SK-MEL-5 (cell line): ENCODE data around the gene SPAG8. TPM values are rescaled to one million over a fixed set of nuclear protein-coding genes. Genes with fewer than 3 reads are reported as not detected.

Source experiments
- DNase-seq: peaks from one replicate; pipeline ENCODE4 v3.0.0-alpha.2; 2016; ENCODE audit warnings: low read depth, low spot score
- in situ Hi-C: cut with HindIII; loops from 2 replicates; pipeline ENCODE4 v1.10.0; 2016; ENCODE audit warnings: low sequenced_read_pairs, high pct_unique_total_duplicates, low pct_unique_long_range_greater_than_20kb
- total RNA-seq: library from RNA; depleted of rRNA; stranded (reverse); fragments of >200 nt; shearing (Covaris generic); gene quantifications from 2 replicates; pipeline ENCODE4 v1.2.3, GENCODE V29; 2014

Gene SPAG8
- total RNA-seq, 1 experiment from 2014 or later: 0.05 TPM

DNA sequence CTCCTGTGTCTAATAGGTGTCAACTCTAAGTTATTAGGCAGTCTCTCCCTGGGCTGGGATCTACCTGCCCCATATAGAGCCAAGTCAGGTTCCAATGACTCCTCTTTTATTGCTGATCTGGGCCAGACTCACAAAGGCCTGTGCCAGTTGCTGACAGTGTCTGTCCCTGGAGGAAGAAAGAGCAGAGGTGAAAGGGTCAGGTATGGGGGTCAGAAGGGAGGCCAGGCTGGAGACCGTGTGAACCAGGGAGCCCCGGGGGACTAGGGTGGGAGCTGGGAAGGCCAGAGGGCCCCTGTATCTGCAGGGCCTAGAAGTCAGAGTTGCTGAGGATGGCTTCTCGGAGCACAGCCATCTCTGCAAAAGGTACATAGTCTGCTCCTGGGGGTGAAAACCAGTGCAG, 6.3 kb upstream of the SPAG8 start:
- DNase-seq: no peak
- in situ Hi-C loops: no loop called here

DNA sequence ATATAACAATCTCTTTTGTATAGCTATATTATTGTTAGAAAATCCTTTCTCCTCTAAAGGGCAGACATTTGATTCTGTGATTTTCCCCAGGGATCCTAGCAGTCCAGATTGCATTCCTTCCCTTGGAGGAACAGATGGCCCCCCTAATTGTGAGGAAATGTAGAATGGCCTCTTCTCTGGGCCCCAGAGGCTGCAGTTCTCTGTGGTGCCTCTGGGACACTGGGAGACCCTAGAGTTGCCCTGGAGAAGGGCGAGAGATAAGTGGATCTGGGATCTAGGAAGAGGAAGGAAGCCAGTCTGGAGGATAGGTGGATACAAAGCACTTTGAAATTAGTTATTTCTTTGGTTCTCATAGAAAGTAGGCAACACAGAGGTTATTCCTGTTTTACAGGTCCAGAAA, 4.6 kb upstream of the SPAG8 start:
- DNase-seq: peak; percentile 22
- in situ Hi-C loops: no loop called here

DNA sequence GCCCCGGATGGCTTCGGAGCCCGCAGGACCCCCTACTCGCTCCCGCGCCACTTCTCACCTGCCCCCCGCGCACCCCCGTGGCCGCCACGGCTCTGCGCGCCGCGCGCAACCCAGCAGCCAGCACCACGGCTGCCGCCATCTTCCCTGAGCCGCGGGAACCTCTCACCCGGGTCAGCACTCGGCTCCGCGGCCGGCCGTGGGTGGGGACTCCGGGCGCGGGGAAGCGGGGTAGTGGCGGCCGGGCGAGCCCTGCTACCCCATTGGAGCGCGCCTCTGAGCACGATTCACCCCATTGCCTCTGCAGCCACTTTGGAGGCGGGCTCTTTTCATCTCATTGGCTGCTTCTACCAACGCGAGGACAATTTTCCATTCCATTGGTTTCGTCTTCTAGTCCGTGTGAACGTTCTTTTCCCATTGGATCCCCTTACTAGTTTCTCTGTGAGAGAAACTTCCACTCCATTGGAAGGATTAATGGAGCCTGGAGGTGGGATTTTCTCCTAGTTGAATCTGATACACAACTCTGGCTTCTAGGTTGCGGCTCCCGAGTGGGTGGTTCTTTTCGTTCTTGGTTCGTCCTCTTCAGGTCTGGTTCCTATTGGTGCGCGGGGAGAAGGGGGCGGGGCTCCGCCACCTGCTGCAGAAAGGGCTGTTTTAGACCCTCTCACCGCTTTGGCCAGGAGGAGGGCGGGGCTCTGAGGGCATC, 2.9 kb upstream of the SPAG8 start, which contains the start of gene HINT2:
HINT2 (minus strand) TSS at position 202 of the 703 bp plus-strand sequence; CDS start at position 139, 63 bp downstream.
- DNase-seq: peak; percentile 98

DNA sequence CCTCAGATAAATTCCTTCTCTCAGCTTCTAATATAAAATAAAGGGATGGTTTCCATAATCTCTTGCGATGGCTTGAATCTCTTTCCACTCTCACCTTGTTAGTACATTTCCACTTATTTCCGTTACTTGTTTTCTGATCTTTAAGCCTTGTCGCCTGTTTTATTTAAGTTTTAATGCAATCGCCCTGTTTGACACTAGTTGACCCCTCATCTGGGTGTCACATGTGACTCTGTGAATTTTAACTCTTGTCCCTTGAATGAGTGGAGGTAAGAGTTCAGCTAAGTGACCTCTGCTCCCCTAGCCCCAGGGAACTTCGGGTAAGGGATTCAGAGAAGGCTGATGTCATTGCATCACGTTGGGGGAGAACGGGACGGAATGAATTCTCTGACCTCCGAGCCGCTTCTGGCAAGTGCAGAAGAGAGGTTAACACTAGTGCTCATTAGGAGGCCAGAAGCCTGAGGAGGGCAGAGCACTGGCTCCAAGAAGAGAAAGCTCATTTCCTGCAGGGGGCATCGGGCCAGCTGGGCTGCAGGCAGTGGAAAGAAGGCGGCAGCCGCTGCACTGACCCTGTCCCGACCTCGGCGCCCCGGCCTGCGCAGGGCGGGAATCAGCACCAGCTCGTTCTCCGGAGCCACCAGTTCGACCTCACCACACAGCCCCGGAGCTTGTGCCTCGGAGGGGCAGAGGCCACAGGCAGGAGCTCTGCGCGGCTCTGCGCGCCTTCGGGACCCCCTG, 2.2 kb upstream of the SPAG8 start:
- in situ Hi-C loops: no loop called here

More for the DNA sequence above, 2.9 kb upstream of the SPAG8 start, which contains the start of gene HINT2:
- in situ Hi-C loops: no loop called here

DNA sequence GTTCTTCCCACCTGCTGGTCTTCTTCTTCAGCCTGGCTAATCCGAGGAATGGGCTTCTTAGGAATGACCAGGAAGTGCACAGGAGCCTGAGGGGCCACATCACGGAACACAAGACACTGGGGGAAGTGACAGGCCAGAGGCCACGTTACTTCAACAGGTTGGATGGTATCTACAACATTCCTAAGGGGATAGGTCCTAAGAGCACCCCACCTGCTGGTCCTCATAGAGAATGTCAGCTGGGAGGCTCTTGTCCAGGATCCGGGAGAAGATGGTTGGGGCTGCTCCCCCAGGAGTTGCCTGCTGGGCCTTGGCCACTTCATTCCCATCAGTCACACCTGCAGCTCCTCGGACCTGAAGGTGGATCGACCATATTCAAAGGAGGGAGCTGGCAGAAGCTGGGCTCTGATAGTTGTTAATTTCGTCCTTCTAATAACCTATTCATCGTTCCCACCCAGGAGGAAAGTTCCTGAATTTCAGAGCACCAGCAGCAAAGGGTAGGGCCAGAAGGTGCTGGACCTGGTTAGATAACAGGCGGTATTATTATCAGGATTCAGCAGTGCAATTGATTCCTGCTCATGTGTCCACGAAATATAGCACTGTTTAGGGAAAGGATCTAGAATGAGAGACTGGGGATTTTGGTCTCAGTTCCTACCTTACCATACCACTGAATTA, 1.5 kb upstream of the SPAG8 start:
- peak; percentile 37 for DNase-seq
- in situ Hi-C loops: no loop called here

More for the DNA sequence above, 2.2 kb upstream of the SPAG8 start:
- DNase-seq: peak; percentile 60

DNA sequence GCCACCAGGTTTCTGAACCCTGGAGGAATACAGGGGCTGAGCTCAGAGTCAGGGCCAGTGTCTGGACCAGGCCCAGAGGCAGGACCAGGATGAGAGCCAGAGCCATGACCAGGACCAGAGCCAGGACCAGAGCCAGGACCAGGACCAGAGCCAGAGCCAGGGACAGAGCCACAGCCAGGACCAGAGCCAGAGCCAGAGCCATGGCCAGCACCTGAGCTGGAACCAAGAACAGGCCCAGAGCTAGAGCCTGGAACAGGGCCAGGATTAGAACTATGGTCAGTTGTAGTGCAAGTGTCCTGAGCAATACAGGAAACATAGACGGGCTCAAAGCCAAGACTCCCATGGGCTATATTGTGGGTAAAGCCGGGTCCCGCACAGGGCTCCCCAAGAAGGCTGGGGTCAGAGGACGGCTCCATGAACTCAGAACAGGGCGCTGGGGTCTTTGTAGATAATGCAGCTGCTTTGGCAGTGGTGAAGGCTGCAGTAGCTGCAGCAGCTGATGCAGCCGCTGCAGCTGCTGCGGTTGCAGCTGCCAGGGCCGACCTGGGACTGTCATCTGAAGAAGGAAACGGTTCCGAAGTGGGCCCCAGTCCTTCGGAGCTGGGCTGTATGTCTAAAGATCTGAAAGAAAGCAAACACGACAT, 559 bp downstream of the SPAG8 start:
- in situ Hi-C loops: no loop called here
- no peak for DNase-seq

DNA sequence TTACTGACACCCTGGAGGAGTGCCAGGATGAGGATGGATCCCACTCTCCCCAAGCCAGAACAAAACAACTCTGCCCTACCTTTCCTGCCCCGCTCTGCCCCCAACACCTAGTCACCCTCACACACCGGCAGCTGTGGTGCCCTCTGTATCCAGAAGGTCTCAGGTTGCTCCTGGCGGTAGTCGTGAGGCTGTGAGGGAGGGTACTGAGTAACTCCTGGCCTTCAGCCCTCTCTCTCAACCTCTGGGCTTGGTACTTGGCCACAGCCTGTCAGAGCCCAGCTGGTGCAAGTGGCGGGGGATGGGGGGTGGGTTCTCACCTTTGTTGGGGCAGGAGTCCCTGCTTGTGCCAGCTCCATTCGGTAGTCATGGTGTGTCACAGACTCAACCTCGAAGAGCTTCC, 1.9 kb downstream of the SPAG8 start:
- in situ Hi-C loops: no loop called here
- DNase-seq: no peak

DNA sequence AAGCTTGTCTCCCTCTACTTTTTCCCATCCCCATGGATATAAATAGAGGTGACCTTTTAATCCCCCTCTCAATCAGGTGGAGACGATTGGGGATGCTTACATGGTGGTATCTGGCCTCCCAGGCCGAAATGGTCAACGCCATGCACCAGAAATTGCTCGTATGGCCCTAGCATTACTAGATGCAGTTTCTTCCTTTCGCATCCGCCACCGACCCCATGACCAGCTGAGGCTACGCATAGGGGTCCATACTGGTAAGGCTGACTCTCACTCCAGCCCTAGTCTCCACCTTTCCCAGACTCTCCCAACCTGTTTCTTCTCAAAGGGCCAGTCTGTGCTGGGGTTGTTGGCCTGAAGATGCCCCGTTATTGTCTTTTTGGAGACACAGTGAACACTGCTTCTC, 3.6 kb downstream of the SPAG8 start:
- in situ Hi-C loops: no loop called here
- DNase-seq: no peak

DNA sequence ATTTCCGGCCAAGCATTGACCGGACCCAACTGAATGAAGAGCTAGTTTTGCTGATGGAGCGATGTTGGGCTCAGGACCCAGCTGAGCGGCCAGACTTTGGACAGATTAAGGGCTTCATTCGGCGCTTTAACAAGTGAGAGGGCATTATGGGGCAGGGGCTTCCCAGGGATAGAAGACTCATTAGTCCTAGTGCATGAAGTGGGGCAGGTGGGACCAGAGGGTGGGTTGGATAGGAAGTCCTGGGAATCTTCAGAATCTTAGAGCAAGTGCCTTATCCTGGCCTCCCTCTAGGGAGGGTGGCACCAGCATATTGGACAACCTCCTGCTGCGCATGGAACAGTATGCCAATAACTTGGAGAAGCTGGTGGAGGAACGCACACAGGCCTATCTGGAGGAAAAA, 6.0 kb downstream of the SPAG8 start:
- no peak for DNase-seq
- in situ Hi-C loops: no loop called here

DNA sequence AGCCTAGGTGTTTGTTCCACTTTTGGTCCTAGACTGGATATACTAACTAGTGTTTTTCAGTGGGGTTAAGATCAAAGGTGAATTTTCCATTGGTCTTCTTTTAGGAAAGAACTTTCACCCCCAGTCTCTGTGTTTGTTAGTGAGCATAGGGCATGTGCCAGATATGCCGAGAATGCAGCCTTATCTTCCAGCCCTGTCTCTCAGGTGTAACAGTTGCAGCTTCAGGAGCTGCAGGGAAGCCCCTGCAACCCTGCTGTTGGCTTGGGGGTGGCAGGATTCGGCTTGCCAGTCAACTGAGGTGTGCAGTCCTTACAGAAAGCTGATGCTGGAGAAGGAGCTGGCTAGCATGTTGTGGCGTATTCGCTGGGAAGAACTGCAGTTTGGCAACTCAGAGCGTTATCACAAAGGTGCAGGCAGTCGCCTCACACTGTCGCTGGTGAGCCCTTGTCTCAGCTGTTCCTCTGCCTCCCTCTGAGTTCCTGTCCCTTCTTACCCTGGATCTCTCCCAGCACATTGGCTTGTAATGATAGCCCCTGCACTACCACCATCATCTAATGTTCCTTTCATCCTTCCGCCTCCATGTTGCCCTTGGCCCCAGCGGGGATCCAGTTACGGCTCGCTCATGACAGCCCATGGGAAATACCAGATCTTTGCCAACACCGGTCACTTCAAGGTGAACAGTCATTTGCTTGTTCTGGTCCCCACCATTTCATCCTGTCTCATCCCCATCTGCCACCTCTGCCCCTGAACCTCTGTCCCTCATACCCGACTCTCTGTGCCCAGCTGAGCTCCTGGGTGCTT, 10.5 kb downstream of the SPAG8 start:
- DNase-seq: no peak
- in situ Hi-C loops: no loop called here

DNA sequence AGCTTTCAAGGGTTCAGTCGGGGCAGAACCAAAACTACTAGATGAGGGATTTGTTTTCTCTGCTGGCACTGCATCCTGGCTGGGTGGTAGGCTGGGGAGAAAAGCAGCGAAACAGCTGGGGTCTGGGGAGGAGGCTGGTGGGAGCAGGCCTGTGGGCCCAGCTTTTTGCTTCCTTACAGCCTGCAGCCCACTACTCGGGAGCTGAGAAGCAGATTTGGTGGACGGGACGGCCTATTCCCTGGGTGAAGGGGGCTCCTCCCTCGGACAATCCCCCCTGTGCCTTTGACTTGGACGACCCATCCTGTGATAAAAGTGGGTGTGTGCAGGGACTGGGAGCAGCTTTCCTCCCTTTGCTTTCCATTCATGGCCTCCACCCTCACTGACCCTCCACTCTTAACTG, 11.5 kb downstream of the SPAG8 start:
- DNase-seq: no peak
- in situ Hi-C loops: no loop called here

DNA sequence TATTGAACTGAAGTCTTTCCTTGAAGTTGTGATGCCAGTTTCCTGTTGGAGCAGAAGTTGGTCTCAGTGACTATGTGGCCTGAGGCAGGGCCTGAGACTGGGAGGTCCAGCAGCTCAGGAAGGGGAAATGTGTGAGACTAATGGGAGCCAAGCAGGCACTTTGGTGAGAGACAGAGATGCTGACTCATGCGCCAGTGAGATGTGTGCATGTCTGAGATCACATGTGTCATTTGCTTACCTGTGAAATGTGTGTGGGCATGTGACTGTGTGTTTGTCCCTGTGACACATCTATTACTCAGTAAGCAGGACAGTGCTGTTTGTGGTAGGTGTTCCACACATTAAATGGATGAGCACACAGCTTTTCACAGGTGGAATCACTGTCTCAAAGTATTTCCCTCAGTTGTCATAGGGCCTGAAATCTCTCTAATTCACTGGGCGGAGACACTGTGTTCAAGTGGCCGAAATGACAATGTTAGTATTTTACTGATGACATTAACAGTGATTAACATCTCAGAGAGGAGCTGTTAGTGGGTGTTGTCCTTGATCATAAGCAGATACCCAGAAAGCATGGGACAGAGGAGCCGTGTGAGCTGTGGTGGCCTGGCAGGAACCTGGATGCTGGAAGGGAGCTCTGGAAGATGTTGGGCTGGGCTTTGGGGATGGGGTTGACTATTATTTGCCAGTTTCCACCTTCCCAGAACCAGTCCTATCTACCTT, 13.2 kb downstream of the SPAG8 start:
- in situ Hi-C loops: no loop called here
- no peak for DNase-seq

DNA sequence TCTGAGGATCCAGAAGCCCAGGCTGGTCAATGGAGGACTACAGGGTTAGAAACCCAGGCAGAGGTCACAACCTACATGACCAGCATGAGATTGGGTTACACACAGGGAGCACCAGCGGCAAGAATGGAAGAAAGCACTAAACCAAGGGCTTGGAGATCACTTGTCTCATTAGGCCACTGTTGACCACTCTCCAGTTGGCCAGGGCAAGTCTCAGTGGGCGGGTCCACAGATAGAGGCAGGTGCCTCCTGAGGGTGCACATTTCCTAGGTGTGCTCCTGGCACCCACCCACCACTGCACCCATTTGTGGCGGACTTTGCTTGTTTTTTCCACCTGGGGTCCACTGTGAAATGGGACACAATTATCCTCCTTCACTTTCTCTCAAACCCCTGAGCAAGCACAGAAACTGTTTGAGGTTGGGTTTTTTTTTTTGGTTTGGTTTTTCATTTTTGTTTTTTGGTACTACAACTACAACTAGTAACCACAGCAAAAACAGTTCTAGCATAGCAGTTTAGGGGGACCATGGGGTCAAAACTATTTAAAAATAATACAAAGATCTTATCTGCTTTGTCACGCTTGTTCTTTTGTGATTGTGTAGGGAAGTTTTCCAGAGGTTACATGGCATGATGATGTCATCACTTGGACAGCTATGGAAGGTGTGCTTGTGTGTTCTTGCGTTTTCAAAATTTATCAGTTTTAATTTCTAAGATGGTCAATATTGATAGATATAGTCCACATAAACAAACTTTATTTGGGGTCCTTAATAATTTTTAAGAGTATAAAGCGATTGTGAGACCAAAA, 14.6 kb downstream of the SPAG8 start:
- no peak for DNase-seq
- in situ Hi-C loops: no loop called here

DNA sequence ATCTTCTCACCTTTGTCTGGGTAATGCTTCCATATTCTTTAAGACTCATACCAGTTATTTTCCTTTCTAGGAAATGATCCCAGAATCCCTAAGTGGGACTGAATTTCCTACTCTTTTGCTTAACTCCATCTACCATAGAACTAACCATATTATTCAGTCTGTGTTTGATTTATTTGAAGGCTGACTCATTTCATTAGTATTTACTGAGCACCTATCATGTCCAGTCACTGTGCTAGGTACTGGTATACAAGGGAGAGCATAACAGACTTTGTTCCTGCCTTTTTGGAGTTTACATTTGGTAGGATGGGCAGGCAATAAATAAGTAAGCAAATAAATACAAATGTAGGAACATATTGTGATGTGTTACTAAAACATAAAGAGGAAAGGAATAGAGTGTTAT, 16.4 kb downstream of the SPAG8 start:
- in situ Hi-C loops: no loop called here
- DNase-seq: no peak

DNA sequence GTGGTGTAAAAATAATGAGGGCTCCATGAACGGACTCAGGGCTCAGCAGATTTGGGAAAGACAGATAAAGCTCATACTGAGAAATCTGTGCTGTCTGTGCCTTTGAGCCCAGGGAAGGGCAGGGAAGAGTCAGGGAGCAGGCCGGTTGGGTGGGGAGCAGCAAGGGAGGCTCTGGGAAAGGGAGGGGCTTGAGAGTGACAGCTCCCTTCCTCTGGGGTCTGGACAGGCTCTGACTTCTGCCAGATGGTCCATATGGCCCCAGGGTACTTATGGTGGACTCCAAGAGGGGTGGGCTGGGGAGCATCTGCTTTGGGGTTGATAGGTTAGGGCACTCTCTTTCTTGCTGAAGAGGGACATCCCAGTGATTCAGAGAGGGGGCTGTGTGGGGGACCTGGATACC, 18.6 kb downstream of the SPAG8 start:
- no peak for DNase-seq
- in situ Hi-C loops: no loop called here

DNA sequence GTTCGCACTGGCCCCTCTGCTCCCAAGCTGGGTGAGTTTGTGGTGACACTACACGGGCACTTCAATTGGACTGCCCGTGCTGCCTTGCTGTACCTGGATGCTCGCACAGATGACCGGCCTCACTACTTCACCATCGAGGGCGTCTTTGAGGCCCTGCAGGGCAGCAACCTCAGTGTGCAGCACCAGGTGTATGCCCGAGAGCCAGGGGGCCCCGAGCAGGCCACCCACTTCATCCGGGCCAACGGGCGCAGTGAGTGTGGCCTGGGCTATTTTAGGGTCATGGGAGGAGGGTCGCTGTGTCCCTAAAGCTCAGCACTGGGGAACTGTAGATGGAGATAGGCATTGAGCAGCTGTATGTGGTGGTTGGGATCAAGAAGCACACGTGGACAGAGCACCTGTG, 19.2 kb downstream of the SPAG8 start:
- in situ Hi-C loops: no loop called here
- no peak for DNase-seq
